Fibroblast of the aortic adventitia (primary cell): Measurements from ENCODE around the gene SCAF4. TPM values are rescaled to one million over a fixed set of nuclear protein-coding genes. Genes with fewer than 3 reads are reported as not detected.

ENCODE experiments used
- DNase-seq: peaks from one replicate; pipeline ENCODE4 v3.0.0-alpha.2; 2010; ENCODE audit warnings: low read depth
- H3K4me3 ChIP-seq: 2 replicates; pipeline ENCODE4 v1.5.1; 2011; ENCODE audit warnings: low read depth, mild to moderate bottlenecking, control low read depth, low read length, moderate library complexity
- CTCF ChIP-seq: IDR thresholded peaks from 2 replicates; pipeline ENCODE4 v1.5.1; 2011; ENCODE audit warnings: mild to moderate bottlenecking, low read length, control low read depth, inconsistent platforms; ENCODE audit not compliant: insufficient read depth
- total RNA-seq: library from RNA; depleted of rRNA; stranded (reverse); fragments of >200 nt; gene quantifications from 2 replicates; pipeline ENCODE4 v1.2.3, GENCODE V29; 2012; ENCODE audit warnings: low replicate concordance

Gene SCAF4
- total RNA-seq, 1 donor, result 14.5 TPM

- DNase-seq, result no peak
- no peak for TF ChIP-seq CTCF
- no peak overlapping the region for H3K4me3 ChIP-seq
Observed at GRCh38 chr21:31726407-31726806, 5.5 kb downstream of the SCAF4 start.

- H3K4me3 ChIP-seq, result no peak overlapping the region
- TF ChIP-seq CTCF, result no peak
- no peak for DNase-seq
Observed at GRCh38 chr21:31725202-31725839, 6.6 kb downstream of the SCAF4 start.

GRCh38 chr21:31724552-31724951, 7.4 kb downstream of the SCAF4 start:
- TF ChIP-seq CTCF, result no peak
- no peak for DNase-seq

GRCh38 chr21:31721381-31721780, 10.5 kb downstream of the SCAF4 start:
- H3K4me3 ChIP-seq, result no peak overlapping the region
- no peak for TF ChIP-seq CTCF
- no peak for DNase-seq

More at GRCh38 chr21:31724552-31724951, 7.4 kb downstream of the SCAF4 start:
- H3K4me3 ChIP-seq, result no peak overlapping the region

- no peak for DNase-seq
- TF ChIP-seq CTCF, result no peak
- H3K4me3 ChIP-seq, result no peak overlapping the region
Observed at GRCh38 chr21:31720739-31721138, 11.2 kb downstream of the SCAF4 start.

- DNase-seq, result no peak
- no peak for TF ChIP-seq CTCF
- H3K4me3 ChIP-seq, result no peak overlapping the region
Observed at GRCh38 chr21:31720330-31720729, 11.6 kb downstream of the SCAF4 start.

- no peak for DNase-seq
- no peak overlapping the region for H3K4me3 ChIP-seq
- no peak for TF ChIP-seq CTCF
Observed at GRCh38 chr21:31716106-31716505, 15.8 kb downstream of the SCAF4 start.
